Measurements from ENCODE around the gene OTOP2. TPM values are rescaled to one million over a fixed set of nuclear protein-coding genes. Genes with fewer than 3 reads are reported as not detected.

The OTOP2 gene
- total and polyA plus RNA-seq, 2 donors from 2014 or later = not detected

- H3K27ac ChIP-seq (ENCODE audit: low read depth in 2 of 2, low read length in 2 of 2) = no peak overlapping the region
- H3K9me3 ChIP-seq (ENCODE audit: control insufficient read depth in 2 of 3, insufficient read depth in 1 of 3, low read length in 3 of 3) = no peaks in the 10 kb centered on the region
- FAIRE-seq (no peak), DNase-seq (no peak)
- no peaks in the 10 kb centered on the region for H3K4me1 ChIP-seq (ENCODE audit: control insufficient read depth in 2 of 3, insufficient read depth in 2 of 3, low read depth in 1 of 3, low read length in 3 of 3)
- no peak overlapping the region for H3K9ac ChIP-seq (ENCODE audit: low read length in 3 of 3)
- TF ChIP-seq, protein P1, sequence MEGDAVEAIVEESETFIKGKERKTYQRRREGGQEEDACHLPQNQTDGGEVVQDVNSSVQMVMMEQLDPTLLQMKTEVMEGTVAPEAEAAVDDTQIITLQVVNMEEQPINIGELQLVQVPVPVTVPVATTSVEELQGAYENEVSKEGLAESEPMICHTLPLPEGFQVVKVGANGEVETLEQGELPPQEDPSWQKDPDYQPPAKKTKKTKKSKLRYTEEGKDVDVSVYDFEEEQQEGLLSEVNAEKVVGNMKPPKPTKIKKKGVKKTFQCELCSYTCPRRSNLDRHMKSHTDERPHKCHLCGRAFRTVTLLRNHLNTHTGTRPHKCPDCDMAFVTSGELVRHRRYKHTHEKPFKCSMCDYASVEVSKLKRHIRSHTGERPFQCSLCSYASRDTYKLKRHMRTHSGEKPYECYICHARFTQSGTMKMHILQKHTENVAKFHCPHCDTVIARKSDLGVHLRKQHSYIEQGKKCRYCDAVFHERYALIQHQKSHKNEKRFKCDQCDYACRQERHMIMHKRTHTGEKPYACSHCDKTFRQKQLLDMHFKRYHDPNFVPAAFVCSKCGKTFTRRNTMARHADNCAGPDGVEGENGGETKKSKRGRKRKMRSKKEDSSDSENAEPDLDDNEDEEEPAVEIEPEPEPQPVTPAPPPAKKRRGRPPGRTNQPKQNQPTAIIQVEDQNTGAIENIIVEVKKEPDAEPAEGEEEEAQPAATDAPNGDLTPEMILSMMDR (IDR thresholded peaks at IDR 0.05; ENCODE audit: borderline replicate concordance, extremely low read depth, insufficient read depth) = no peak
- H3K27me3 ChIP-seq (ENCODE audit: control insufficient read depth, insufficient read depth, low read length) = no peaks in the 10 kb centered on the region
- H3K4me3 ChIP-seq (ENCODE audit: low read length in 3 of 3) = no peak overlapping the region
- no peaks in the 10 kb centered on the region for H3K36me3 ChIP-seq (ENCODE audit: control insufficient read depth in 2 of 3, insufficient read depth in 3 of 3, low read length in 3 of 3)
- intact Hi-C loops (cut with DNase I) = no loop called here
Measured at GRCh38 chr17:74883241-74883745, 40.8 kb upstream of the OTOP2 start.

DNA sequence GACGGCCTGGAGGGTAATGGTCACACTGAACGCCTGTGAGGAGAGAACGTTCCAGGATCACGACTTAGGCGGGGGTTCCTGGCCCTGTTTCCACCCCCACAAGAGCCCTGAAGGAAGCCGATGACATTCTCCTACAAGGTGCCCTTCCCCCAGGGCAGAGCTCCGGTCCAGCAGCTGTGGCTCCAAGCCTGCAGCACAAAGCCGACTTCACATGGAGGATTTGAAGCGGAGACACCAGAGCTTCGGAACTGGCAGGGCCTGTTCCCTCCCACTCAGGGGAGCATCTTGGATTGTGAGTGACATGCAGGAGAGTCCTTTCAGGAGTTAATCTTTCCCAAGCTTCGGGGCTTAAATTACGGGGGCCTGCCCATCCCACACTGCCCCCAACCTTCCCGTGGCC is 35.6 kb upstream of the OTOP2 start:
- H3K27ac ChIP-seq (ENCODE audit: low read depth in 2 of 2, low read length in 2 of 2) = no peak overlapping the region
- FAIRE-seq (no peak), DNase-seq (peak in 4 of 5 donors; percentile 29 to 75 (median 57))
- H3K4me3 ChIP-seq (ENCODE audit: low read length in 3 of 3) = no peak overlapping the region
- TF ChIP-seq, protein P1 (IDR thresholded peaks at IDR 0.05; ENCODE audit: borderline replicate concordance, extremely low read depth, insufficient read depth) = no peak
- no peak overlapping the region for H3K9ac ChIP-seq (ENCODE audit: low read length in 3 of 3)
- no peaks in the 10 kb centered on the region for H3K4me1 ChIP-seq (ENCODE audit: control insufficient read depth in 2 of 3, insufficient read depth in 2 of 3, low read depth in 1 of 3, low read length in 3 of 3)
- H3K9me3 ChIP-seq (ENCODE audit: control insufficient read depth in 2 of 3, insufficient read depth in 1 of 3, low read length in 3 of 3) = no peaks in the 10 kb centered on the region
- intact Hi-C loops (cut with DNase I) = no loop called here
- no peaks in the 10 kb centered on the region for H3K27me3 ChIP-seq (ENCODE audit: control insufficient read depth, insufficient read depth, low read length)
- no peaks in the 10 kb centered on the region for H3K36me3 ChIP-seq (ENCODE audit: control insufficient read depth in 2 of 3, insufficient read depth in 3 of 3, low read length in 3 of 3)

DNA sequence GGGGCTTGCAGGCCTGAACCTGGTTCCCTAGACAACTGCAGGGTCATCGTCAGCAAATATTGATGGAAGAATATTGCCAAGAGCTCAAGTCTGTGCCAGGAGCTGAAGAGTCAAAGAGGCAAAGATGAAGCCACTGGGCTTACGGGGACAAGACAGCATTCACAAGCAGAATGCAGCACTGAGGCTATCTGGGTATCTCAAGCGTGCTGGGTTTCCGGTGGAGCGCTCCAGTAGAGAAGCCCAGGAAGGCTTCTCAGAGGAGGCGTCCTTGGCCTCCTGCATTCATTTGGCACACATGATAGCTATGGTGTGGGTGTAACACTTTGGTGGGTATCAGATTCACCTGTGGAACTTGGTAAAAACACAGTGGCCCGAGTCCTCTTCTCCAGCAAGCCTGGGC is 33.5 kb upstream of the OTOP2 start:
- H3K36me3 ChIP-seq (ENCODE audit: control insufficient read depth in 2 of 3, insufficient read depth in 3 of 3, low read length in 3 of 3) = no peaks in the 10 kb centered on the region
- H3K9me3 ChIP-seq (ENCODE audit: control insufficient read depth in 2 of 3, insufficient read depth in 1 of 3, low read length in 3 of 3) = no peaks in the 10 kb centered on the region
- no peak overlapping the region for H3K27ac ChIP-seq (ENCODE audit: low read depth in 2 of 2, low read length in 2 of 2)
- DNase-seq (no peak), FAIRE-seq (no peak)
- H3K9ac ChIP-seq (ENCODE audit: low read length in 3 of 3) = no peak overlapping the region
- no peak overlapping the region for H3K4me3 ChIP-seq (ENCODE audit: low read length in 3 of 3)
- H3K4me1 ChIP-seq (ENCODE audit: control insufficient read depth in 2 of 3, insufficient read depth in 2 of 3, low read depth in 1 of 3, low read length in 3 of 3) = no peaks in the 10 kb centered on the region
- peaks cover 7% of the 10 kb centered on the region for H3K27me3 ChIP-seq (ENCODE audit: control insufficient read depth, insufficient read depth, low read length)
- intact Hi-C loops (cut with DNase I) = no loop called here
- TF ChIP-seq, protein P1 (IDR thresholded peaks at IDR 0.05; ENCODE audit: borderline replicate concordance, extremely low read depth, insufficient read depth) = no peak

Measured in kidney (tissue), 14 donors.